WTC11 (cell line): ENCODE data around the gene TMC7. TPM values are rescaled to one million over a fixed set of nuclear protein-coding genes. Genes with fewer than 3 reads are reported as not detected.

Source experiments
- ATAC-seq: fragments of 200-7000 bp; cut with Tn5 transposase; 2 replicates; pipeline ENCODE4 v1.10.0; 2021; ENCODE audit warnings: mild to moderate bottlenecking, moderate library complexity
- CTCF ChIA-PET: fragments of 300-600 bp; sonication (Branson Sonifier 250); formaldehyde crosslinking; loops from one replicate; lab custom pipeline; 2021; ENCODE audit warnings: antibody characterized with exemption; lab: Charles Lee
- POLR2A ChIA-PET: fragments of 350-600 bp; sonication (Branson Sonifier 250); formaldehyde crosslinking; loops from one replicate; lab custom pipeline; 2021; ENCODE audit warnings: antibody characterized with exemption; lab: Charles Lee
- DNase-seq: peaks from one replicate; pipeline ENCODE4 v3.0.0; 2021; ENCODE audit warnings: low spot score
- H3K27ac Mint-ChIP-seq: 2 replicates; pipeline ENCODE4 v1.8.0; 2021; ENCODE audit warnings: mixed read lengths
- H3K27me3 Mint-ChIP-seq: 2 replicates; pipeline ENCODE4 v1.8.0; 2021; ENCODE audit warnings: low read depth, mild to moderate bottlenecking, moderate library complexity, mixed read lengths
- H3K36me3 Mint-ChIP-seq: 2 replicates; pipeline ENCODE4 v1.8.0; 2021; ENCODE audit warnings: mixed read lengths
- H3K4me1 Mint-ChIP-seq: 2 replicates; pipeline ENCODE4 v1.8.0; 2022; ENCODE audit warnings: mixed read lengths
- H3K4me3 Mint-ChIP-seq: 2 replicates; pipeline ENCODE4 v1.8.0; 2021; ENCODE audit warnings: mild to moderate bottlenecking, moderate library complexity, mixed read lengths
- H3K9me3 Mint-ChIP-seq: 2 replicates; pipeline ENCODE4 v1.8.0; 2021; ENCODE audit warnings: mixed read lengths
- IRF2 ChIP-seq: sonication (generic); formaldehyde crosslinking; IDR thresholded peaks from 2 replicates; pipeline ENCODE4 v1.8.0; 2022; ENCODE audit warnings: low read depth, missing genetic modification reagents, borderline replicate concordance
- JAZF1 ChIP-seq: fragments of 250-450 bp; sonication (Bioruptor Pico); IDR thresholded peaks from 2 replicates; pipeline ENCODE4 v1.9.0; 2021; ENCODE audit warnings: moderate library complexity, mild to moderate bottlenecking, inconsistent platforms
- JUN ChIP-seq: sonication (generic); formaldehyde crosslinking; IDR thresholded peaks from 2 replicates; pipeline ENCODE4 v1.8.0; 2023; ENCODE audit warnings: mild to moderate bottlenecking, missing genetic modification reagents
- NFATC4 ChIP-seq: fragments of 250-450 bp; sonication (Bioruptor Pico); IDR thresholded peaks from 2 replicates; pipeline ENCODE4 v1.9.0; 2021; ENCODE audit warnings: mild to moderate bottlenecking
- SMAD4 ChIP-seq: sonication (generic); formaldehyde crosslinking; IDR thresholded peaks from 2 replicates; pipeline ENCODE4 v1.8.0; 2022; ENCODE audit warnings: mild to moderate bottlenecking, missing genetic modification reagents
- SP1 ChIP-seq: sonication (generic); formaldehyde crosslinking; conservative IDR thresholded peaks from 2 replicates; pipeline ENCODE4 v1.8.1; 2022; ENCODE audit warnings: missing genetic modification reagents
- TEAD4 ChIP-seq: sonication (generic); formaldehyde crosslinking; IDR thresholded peaks from 2 replicates; pipeline ENCODE4 v1.8.0; 2022; ENCODE audit warnings: mild to moderate bottlenecking, missing genetic modification reagents
- ZNF121 ChIP-seq: sonication (generic); formaldehyde crosslinking; IDR thresholded peaks from 2 replicates; pipeline ENCODE4 v1.8.0; 2023; ENCODE audit warnings: missing genetic modification reagents
- ZNF263 ChIP-seq: sonication (generic); formaldehyde crosslinking; IDR thresholded peaks from 2 replicates; pipeline ENCODE4 v1.8.1; 2022; ENCODE audit warnings: low read depth, mild to moderate bottlenecking, moderate library complexity, missing genetic modification reagents
- ZNF416 ChIP-seq: fragments of 250-450 bp; sonication (Bioruptor Pico); IDR thresholded peaks from 2 replicates; pipeline ENCODE4 v1.9.0; 2021; ENCODE audit warnings: mild to moderate bottlenecking, inconsistent platforms
- total RNA-seq: library from RNA; stranded (reverse); gene quantifications from 3 replicates; pipeline ENCODE4 v1.2.3, GENCODE V29; 2021
- TF ChIP-seq, protein P1 (sequence below): fragments of 200-600 bp; IDR thresholded peaks from 2 replicates; pipeline ENCODE4 v1.8.0; 2022; ENCODE audit warnings: antibody characterized with exemption
- TF ChIP-seq, protein P2 (sequence below): sonication (generic); formaldehyde crosslinking; IDR thresholded peaks from 2 replicates; pipeline ENCODE4 v1.8.1; 2023; ENCODE audit warnings: mild to moderate bottlenecking, moderate library complexity, missing genetic modification reagents
- TF ChIP-seq, protein P3 (sequence below): sonication (generic); formaldehyde crosslinking; IDR thresholded peaks from 2 replicates; pipeline ENCODE4 v1.8.1; 2023; ENCODE audit warnings: mild to moderate bottlenecking, missing genetic modification reagents
- TF ChIP-seq, protein P4 (sequence below): sonication (generic); formaldehyde crosslinking; IDR thresholded peaks from 2 replicates; pipeline ENCODE4 v1.8.1; 2022; ENCODE audit warnings: mild to moderate bottlenecking, missing genetic modification reagents, moderate library complexity, borderline replicate concordance
- TF ChIP-seq, protein P5 (sequence below): sonication (generic); formaldehyde crosslinking; IDR thresholded peaks from 2 replicates; pipeline ENCODE4 v1.8.1; 2022; ENCODE audit warnings: mild to moderate bottlenecking, moderate library complexity, missing genetic modification reagents
- TF ChIP-seq, protein P6 (sequence below): sonication (generic); formaldehyde crosslinking; IDR thresholded peaks from 2 replicates; pipeline ENCODE4 v1.8.1; 2023; ENCODE audit warnings: mild to moderate bottlenecking, missing genetic modification reagents, moderate library complexity

TMC7 gene
- total RNA-seq, 1 experiment from 2014 or later = 2.5 TPM

DNA sequence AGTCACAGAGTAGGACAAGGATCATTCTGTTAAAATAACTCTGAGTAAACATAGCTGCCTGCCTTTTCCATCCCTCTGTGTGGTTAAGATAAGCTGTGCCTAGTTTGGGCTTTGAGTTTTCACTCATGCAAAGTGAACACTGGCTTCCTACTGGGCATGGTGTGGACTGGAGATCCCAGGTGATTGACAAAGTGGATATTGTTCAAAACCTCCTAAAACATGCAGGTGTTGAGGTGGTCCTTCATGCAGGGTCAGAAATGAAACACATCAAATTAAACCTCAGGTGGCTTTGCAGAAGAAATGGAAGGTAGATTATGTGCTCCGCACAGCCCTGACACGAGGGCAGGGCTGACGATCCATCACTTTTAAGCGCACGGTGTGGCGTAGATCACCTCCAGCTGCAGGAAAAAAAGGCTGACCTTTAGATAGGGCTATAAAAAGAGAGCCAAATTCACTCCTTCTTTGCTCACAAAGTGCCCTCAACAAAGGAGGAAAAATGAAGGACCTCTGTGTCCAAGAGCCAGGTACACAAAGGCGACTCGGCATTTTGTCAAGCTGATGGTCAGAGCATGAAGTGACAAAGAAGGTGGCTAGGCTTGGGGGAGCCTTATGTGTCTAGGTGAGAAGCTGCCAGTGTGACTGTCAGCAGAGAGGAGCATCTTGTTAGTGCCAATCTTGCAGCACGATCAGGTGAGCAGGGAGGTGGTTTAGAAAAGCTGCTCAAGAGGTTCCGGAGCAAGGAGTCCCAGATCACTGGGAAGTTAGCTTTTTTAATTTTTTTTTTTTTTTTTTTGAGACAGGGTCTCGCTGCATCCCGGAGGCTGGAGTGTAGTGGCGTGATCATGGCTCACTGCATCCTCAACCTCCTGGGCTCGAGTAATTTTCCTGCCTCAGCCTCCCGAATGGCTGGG, 110.2 kb downstream of the TMC7 start:
- TF ChIP-seq SMAD4 (no peak), JUN (CRISPR knock-in tag) (no peak), JAZF1 (no peak), IRF2 (CRISPR knock-in tag) (no peak), ZNF416 (CRISPR knock-in tag) (no peak), SP1 (CRISPR knock-in tag) (no peak), ZNF121 (CRISPR knock-in tag) (no peak), TEAD4 (CRISPR knock-in tag) (no peak), ZNF263 (CRISPR knock-in tag) (no peak), NFATC4 (CRISPR knock-in tag) (no peak)
- TF ChIP-seq, protein P1, sequence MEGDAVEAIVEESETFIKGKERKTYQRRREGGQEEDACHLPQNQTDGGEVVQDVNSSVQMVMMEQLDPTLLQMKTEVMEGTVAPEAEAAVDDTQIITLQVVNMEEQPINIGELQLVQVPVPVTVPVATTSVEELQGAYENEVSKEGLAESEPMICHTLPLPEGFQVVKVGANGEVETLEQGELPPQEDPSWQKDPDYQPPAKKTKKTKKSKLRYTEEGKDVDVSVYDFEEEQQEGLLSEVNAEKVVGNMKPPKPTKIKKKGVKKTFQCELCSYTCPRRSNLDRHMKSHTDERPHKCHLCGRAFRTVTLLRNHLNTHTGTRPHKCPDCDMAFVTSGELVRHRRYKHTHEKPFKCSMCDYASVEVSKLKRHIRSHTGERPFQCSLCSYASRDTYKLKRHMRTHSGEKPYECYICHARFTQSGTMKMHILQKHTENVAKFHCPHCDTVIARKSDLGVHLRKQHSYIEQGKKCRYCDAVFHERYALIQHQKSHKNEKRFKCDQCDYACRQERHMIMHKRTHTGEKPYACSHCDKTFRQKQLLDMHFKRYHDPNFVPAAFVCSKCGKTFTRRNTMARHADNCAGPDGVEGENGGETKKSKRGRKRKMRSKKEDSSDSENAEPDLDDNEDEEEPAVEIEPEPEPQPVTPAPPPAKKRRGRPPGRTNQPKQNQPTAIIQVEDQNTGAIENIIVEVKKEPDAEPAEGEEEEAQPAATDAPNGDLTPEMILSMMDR = no peak
- TF ChIP-seq, protein P2, sequence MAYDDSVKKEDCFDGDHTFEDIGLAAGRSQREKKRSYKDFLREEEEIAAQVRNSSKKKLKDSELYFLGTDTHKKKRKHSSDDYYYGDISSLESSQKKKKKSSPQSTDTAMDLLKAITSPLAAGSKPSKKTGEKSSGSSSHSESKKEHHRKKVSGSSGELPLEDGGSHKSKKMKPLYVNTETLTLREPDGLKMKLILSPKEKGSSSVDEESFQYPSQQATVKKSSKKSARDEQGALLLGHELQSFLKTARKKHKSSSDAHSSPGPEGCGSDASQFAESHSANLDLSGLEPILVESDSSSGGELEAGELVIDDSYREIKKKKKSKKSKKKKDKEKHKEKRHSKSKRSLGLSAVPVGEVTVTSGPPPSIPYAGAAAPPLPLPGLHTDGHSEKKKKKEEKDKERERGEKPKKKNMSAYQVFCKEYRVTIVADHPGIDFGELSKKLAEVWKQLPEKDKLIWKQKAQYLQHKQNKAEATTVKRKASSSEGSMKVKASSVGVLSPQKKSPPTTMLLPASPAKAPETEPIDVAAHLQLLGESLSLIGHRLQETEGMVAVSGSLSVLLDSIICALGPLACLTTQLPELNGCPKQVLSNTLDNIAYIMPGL (CRISPR knock-in tag) = no peak
- TF ChIP-seq, protein P3, sequence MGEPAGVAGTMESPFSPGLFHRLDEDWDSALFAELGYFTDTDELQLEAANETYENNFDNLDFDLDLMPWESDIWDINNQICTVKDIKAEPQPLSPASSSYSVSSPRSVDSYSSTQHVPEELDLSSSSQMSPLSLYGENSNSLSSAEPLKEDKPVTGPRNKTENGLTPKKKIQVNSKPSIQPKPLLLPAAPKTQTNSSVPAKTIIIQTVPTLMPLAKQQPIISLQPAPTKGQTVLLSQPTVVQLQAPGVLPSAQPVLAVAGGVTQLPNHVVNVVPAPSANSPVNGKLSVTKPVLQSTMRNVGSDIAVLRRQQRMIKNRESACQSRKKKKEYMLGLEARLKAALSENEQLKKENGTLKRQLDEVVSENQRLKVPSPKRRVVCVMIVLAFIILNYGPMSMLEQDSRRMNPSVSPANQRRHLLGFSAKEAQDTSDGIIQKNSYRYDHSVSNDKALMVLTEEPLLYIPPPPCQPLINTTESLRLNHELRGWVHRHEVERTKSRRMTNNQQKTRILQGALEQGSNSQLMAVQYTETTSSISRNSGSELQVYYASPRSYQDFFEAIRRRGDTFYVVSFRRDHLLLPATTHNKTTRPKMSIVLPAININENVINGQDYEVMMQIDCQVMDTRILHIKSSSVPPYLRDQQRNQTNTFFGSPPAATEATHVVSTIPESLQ (CRISPR knock-in tag) = no peak
- TF ChIP-seq, protein P4, sequence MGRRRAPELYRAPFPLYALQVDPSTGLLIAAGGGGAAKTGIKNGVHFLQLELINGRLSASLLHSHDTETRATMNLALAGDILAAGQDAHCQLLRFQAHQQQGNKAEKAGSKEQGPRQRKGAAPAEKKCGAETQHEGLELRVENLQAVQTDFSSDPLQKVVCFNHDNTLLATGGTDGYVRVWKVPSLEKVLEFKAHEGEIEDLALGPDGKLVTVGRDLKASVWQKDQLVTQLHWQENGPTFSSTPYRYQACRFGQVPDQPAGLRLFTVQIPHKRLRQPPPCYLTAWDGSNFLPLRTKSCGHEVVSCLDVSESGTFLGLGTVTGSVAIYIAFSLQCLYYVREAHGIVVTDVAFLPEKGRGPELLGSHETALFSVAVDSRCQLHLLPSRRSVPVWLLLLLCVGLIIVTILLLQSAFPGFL (CRISPR knock-in tag) = no peak
- TF ChIP-seq, protein P5, sequence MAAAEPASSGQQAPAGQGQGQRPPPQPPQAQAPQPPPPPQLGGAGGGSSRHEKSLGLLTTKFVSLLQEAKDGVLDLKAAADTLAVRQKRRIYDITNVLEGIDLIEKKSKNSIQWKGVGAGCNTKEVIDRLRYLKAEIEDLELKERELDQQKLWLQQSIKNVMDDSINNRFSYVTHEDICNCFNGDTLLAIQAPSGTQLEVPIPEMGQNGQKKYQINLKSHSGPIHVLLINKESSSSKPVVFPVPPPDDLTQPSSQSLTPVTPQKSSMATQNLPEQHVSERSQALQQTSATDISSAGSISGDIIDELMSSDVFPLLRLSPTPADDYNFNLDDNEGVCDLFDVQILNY (CRISPR knock-in tag) = no peak
- TF ChIP-seq, protein P6, sequence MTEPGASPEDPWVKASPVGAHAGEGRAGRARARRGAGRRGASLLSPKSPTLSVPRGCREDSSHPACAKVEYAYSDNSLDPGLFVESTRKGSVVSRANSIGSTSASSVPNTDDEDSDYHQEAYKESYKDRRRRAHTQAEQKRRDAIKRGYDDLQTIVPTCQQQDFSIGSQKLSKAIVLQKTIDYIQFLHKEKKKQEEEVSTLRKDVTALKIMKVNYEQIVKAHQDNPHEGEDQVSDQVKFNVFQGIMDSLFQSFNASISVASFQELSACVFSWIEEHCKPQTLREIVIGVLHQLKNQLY (CRISPR knock-in tag) = no peak
- ChIA-PET CTCF (interaction anchor here (0.6 to 4.4 kb wide), 18 partner anchors 8 to 307 kb away, joined by 3 to 29 read pairs (median 4); partner anchors contain the start of genes ITPRIPL2 and TMC7), POLR2A (no interaction called here)
- Mint-ChIP-seq H3K27ac (no peak overlapping the region), H3K9me3 (peaks cover 25% of the 10 kb centered on the region), H3K4me1 (peaks cover 11% of the 10 kb centered on the region; the same call in 1 of the 2 replicates), H3K4me3 (no peak overlapping the region), H3K27me3 (peaks cover 2% of the 10 kb centered on the region), H3K36me3 (0 out of 2 replicates have a peak, but pooled peaks cover 2% of the 10 kb centered on the region)
- no peak for ATAC-seq
- DNase-seq = no peak
